ENCODE measurements around the gene CDH4. TPM values are rescaled to one million over a fixed set of nuclear protein-coding genes. Genes with fewer than 3 reads are reported as not detected.

The CDH4 gene
- total RNA-seq, 2 donors from 2014 or later, result 0.07 to 0.94 TPM

- TF ChIP-seq CTCF (IDR thresholded peaks at IDR 0.05), result no peak
- no peaks in the 10 kb centered on the region for H3K27me3 ChIP-seq
- no peak for DNase-seq (ENCODE audit: low spot score)
These were observed 304.1 kb downstream of the CDH4 start for GRCh38 chr20:61556111-61556510.

GRCh38 chr20:61556673-61557072 is 304.6 kb downstream of the CDH4 start:
- TF ChIP-seq CTCF (IDR thresholded peaks at IDR 0.05), result no peak
- DNase-seq (ENCODE audit: low spot score), result no peak
- Histone ChIP-seq H3K27ac (no peak overlapping the region), H3K27me3 (no peaks in the 10 kb centered on the region), H3K36me3 (no peaks in the 10 kb centered on the region), H3K4me1 (no peaks in the 10 kb centered on the region), H3K9me3 (peaks cover 0 to 13% of the 10 kb centered on the region in 2 donors), H3K4me3 (no peak overlapping the region)

More at GRCh38 chr20:61556111-61556510, 304.1 kb downstream of the CDH4 start:
- H3K9me3 ChIP-seq, result peaks cover 0 to 17% of the 10 kb centered on the region in 2 donors
- no peaks in the 10 kb centered on the region for H3K36me3 ChIP-seq
- H3K4me3 ChIP-seq, result no peak overlapping the region
- H3K27ac ChIP-seq, result no peak overlapping the region
- no peaks in the 10 kb centered on the region for H3K4me1 ChIP-seq

GRCh38 chr20:61557621-61558020 is 305.6 kb downstream of the CDH4 start:
- Histone ChIP-seq H3K4me1 (no peaks in the 10 kb centered on the region), H3K9me3 (peaks cover 0 to 3% of the 10 kb centered on the region in 2 donors), H3K27me3 (no peaks in the 10 kb centered on the region), H3K36me3 (no peaks in the 10 kb centered on the region), H3K4me3 (no peak overlapping the region), H3K27ac (no peak overlapping the region)
- DNase-seq (ENCODE audit: low spot score), result no peak
- TF ChIP-seq CTCF (IDR thresholded peaks at IDR 0.05), result no peak

- no peaks in the 10 kb centered on the region for H3K4me1 ChIP-seq
- no peak for DNase-seq (ENCODE audit: low spot score)
- no peak for TF ChIP-seq CTCF (IDR thresholded peaks at IDR 0.05)
- no peaks in the 10 kb centered on the region for H3K9me3 ChIP-seq
- H3K27me3 ChIP-seq, result no peaks in the 10 kb centered on the region
- no peak overlapping the region for H3K4me3 ChIP-seq
- no peak overlapping the region for H3K27ac ChIP-seq
- no peaks in the 10 kb centered on the region for H3K36me3 ChIP-seq
These were observed 306.7 kb downstream of the CDH4 start for GRCh38 chr20:61558726-61559125.

GRCh38 chr20:61559706-61560315 is 307.8 kb downstream of the CDH4 start:
- Histone ChIP-seq H3K36me3 (no peaks in the 10 kb centered on the region), H3K27ac (no peak overlapping the region), H3K9me3 (no peaks in the 10 kb centered on the region), H3K27me3 (no peaks in the 10 kb centered on the region), H3K4me1 (no peaks in the 10 kb centered on the region), H3K4me3 (no peak overlapping the region)
- DNase-seq (ENCODE audit: low spot score), result no peak
- no peak for TF ChIP-seq CTCF (IDR thresholded peaks at IDR 0.05)

- Histone ChIP-seq H3K4me1 (no peaks in the 10 kb centered on the region), H3K36me3 (no peaks in the 10 kb centered on the region), H3K27ac (no peak overlapping the region), H3K27me3 (no peaks in the 10 kb centered on the region), H3K9me3 (no peaks in the 10 kb centered on the region), H3K4me3 (no peak overlapping the region)
- TF ChIP-seq CTCF (IDR thresholded peaks at IDR 0.05), result no peak
- DNase-seq (ENCODE audit: low spot score), result no peak
These were observed 308.3 kb downstream of the CDH4 start for GRCh38 chr20:61560361-61560853.
